Measurements from ENCODE around the gene TMEM106C. TPM values are rescaled to one million over a fixed set of nuclear protein-coding genes. Genes with fewer than 3 reads are reported as not detected.

The TMEM106C gene
- total and polyA plus RNA-seq, 10 of the 15 experiments (the other 5 are each of a cell fraction or from before 2014, with no cell fraction given): 90.2 to 280 (median 161) TPM

GRCh38 chr12:47997321-47997720 is 33.9 kb downstream of the TMEM106C start (continued):
- TF ChIP-seq CUX1 (IDR thresholded peaks at IDR 0.05; ENCODE audit: insufficient replicate concordance, low read depth, low read length) (no peak), YBX1 (IDR thresholded peaks at IDR 0.05) (no peak), CREB1 (IDR thresholded peaks at IDR 0.05; ENCODE audit: low read depth) (no peak), ESRRA (IDR thresholded peaks at IDR 0.05; ENCODE audit: low read length) (no peak)

GRCh38 chr12:47999816-48000215 is 36.4 kb downstream of the TMEM106C start:
- Histone ChIP-seq H3K4me2 (ENCODE audit: control insufficient read depth, insufficient read depth) (no peak overlapping the region), H3K79me2 (ENCODE audit: control insufficient read depth, insufficient read depth, low read length) (no peaks in the 10 kb centered on the region), H3K4me3 (no peak overlapping the region), H3K9me3 (replicated peaks; ENCODE audit: control insufficient read depth, insufficient read depth, low read length) (no peaks in the 10 kb centered on the region), H3K9ac (ENCODE audit: control insufficient read depth, insufficient read depth, low read length) (no peak overlapping the region), H3K4me1 (ENCODE audit: control insufficient read depth, insufficient read depth, low read length) (no peaks in the 10 kb centered on the region), H4K20me1 (ENCODE audit: control insufficient read depth, insufficient read depth) (no peaks in the 10 kb centered on the region), H3K36me3 (ENCODE audit: control insufficient read depth in 2 of 2, insufficient read depth in 2 of 2, low read length in 1 of 2) (no peaks in the 10 kb centered on the region), H2AFZ (ENCODE audit: control insufficient read depth, low read depth, low read length) (no peak overlapping the region), H3K27ac (ENCODE audit: control insufficient read depth, insufficient read depth) (no peak overlapping the region), H3K27me3 (replicated peaks in 1 of 2; ENCODE audit: control insufficient read depth in 2 of 2, insufficient read depth in 2 of 2, low read length in 1 of 2) (peaks cover 18 to 26% of the 10 kb centered on the region in 2 experiments; a peak in 3 of 4 replicates)
- in situ Hi-C loops (cut with MboI) (no loop called here), intact Hi-C loops (cut with micrococcal nuclease; ENCODE audit: unreplicated experiment) (no loop called here)
- DNase-seq (ENCODE audit: low read depth, low spot score): no peak
- ChIA-PET CTCF (no interaction called here), SMC1A (ENCODE audit: uncharacterized antibody, unreplicated experiment) (no interaction called here), RAD21 (ENCODE audit: unreplicated experiment) (no interaction called here), POLR2A (no interaction called here)
- no peak for TF ChIP-seq SIX5 (IDR thresholded peaks at IDR 0.05; ENCODE audit: low read depth, low read length, severe bottlenecking)
- no peak for TF ChIP-seq CBFB (IDR thresholded peaks at IDR 0.05; ENCODE audit: low read depth)
- no peak for TF ChIP-seq ZZZ3 (IDR thresholded peaks at IDR 0.05; ENCODE audit: control insufficient read depth, insufficient read length, low read depth)
- no peak for TF ChIP-seq RFX5 (IDR thresholded peaks at IDR 0.05; ENCODE audit: low read depth, low read length)
- no peak for TF ChIP-seq POLR2AphosphoS2 (IDR thresholded peaks at IDR 0.05; ENCODE audit: low read depth, low read length)
- TF ChIP-seq SRF (IDR thresholded peaks at IDR 0.05; ENCODE audit: low read depth in 2 of 2, low read length in 2 of 2): no peak
- no peak for TF ChIP-seq RELA (IDR thresholded peaks at IDR 0.05; ENCODE audit: borderline replicate concordance, partially characterized antibody)
- no peak for TF ChIP-seq TCF7 (IDR thresholded peaks at IDR 0.05; ENCODE audit: borderline replicate concordance)
- no peak for TF ChIP-seq RBBP5 (conservative IDR thresholded peaks at IDR 0.05)
- no peak for FAIRE-seq
- WGBS (ENCODE audit: insufficient coverage, insufficient replicate concordance, low lambda C conversion rate, missing lambda C conversion rate): 28% methylated on average over 9 of the region's 9 CpGs
- BruUV-seq (replicated peaks): no TSS peak
- ATAC-seq: no peak

Data from GM12878 (cell line).